ENCODE data around the gene FILIP1. TPM values are rescaled to one million over a fixed set of nuclear protein-coding genes. Genes with fewer than 3 reads are reported as not detected.

The FILIP1 gene
- polyA plus RNA-seq, 2 of the 4 experiments (the other 2 are of a cell fraction): 2.3 to 15.6 TPM

Small RNA genes within 50 kb of the gene (small RNA-seq; reads per million reads assigned to genes)
- gene MIR4463 (0 reads per million in 6 experiments), gene RF00012 (0 reads per million in 6 experiments), gene RNU1-34P (0 to 13.3 (median 0.43) reads per million in 6 experiments)

Other genes starting within 250 kb of the FILIP1 start
- gene COX7A2, start 250.0 kb downstream of the FILIP1 start, polyA plus RNA-seq (2011; rRNA removed): 271 and 360 TPM in 2 replicates
- gene COX7A2, start 250.0 kb downstream of the FILIP1 start, polyA plus RNA-seq (2017; fragmentation: RNase III; extraction: RNeasy Plus Mini Kit Qiagen cat#74134 plus additional on column Dnase treatment): 464 to 507 TPM (median 488 TPM) in 3 replicates
- 75.5 and 94.3 TPM in 2 replicates for gene TMEM30A, start 209.0 kb downstream of the FILIP1 start, polyA plus RNA-seq (2011; rRNA removed)
- 56.1 to 65.1 TPM (median 61.6 TPM) in 3 replicates for gene TMEM30A, start 209.0 kb downstream of the FILIP1 start, polyA plus RNA-seq (2017; fragmentation: RNase III; extraction: RNeasy Plus Mini Kit Qiagen cat#74134 plus additional on column Dnase treatment)
- 42.3 and 59.9 TPM in 2 replicates for gene SENP6, start 108.1 kb upstream of the FILIP1 start, polyA plus RNA-seq (2011; rRNA removed)
- gene SENP6, start 108.1 kb upstream of the FILIP1 start, polyA plus RNA-seq (2017; fragmentation: RNase III; extraction: RNeasy Plus Mini Kit Qiagen cat#74134 plus additional on column Dnase treatment): 29.8 to 30.7 TPM (median 30.0 TPM) in 3 replicates

All from A549 (cell line).